ENCODE measurements around the gene TESK1.

TESK1 gene

GRCh38 chr9:35646153-35646532 lies 41.1 kb downstream of the TESK1 start:
- no peak for DNase-seq (ENCODE audit: low read depth in 1 of 2, low spot score in 1 of 2)

- DNase-seq (ENCODE audit: low read depth in 1 of 2, low spot score in 1 of 2): peak; percentile 84 to 88
Measured at GRCh38 chr9:35646533-35647265, 41.6 kb downstream of the TESK1 start.

GRCh38 chr9:35649431-35650340 lies 44.6 kb downstream of the TESK1 start:
- DNase-seq (ENCODE audit: low read depth in 1 of 2, low spot score in 1 of 2): peak in 1 of 2 donors; percentile 27

- no peak for DNase-seq (ENCODE audit: low read depth in 1 of 2, low spot score in 1 of 2)
Measured at GRCh38 chr9:35650341-35651158, 45.5 kb downstream of the TESK1 start, which contains the start of gene SIT1. SIT1 (minus strand) TSS chr9:35650931; CDS start chr9:35650853, 78 bp downstream.

GRCh38 chr9:35651956-35652828 lies 47.1 kb downstream of the TESK1 start:
- DNase-seq (ENCODE audit: low read depth in 1 of 2, low spot score in 1 of 2): no peak

GRCh38 chr9:35652829-35653209 lies 47.8 kb downstream of the TESK1 start:
- no peak for DNase-seq (ENCODE audit: low read depth in 1 of 2, low spot score in 1 of 2)

- DNase-seq (ENCODE audit: low read depth in 1 of 2, low spot score in 1 of 2): no peak
Measured at GRCh38 chr9:35653611-35654010, 48.5 kb downstream of the TESK1 start.

- DNase-seq (ENCODE audit: low read depth in 1 of 2, low spot score in 1 of 2): no peak
Measured at GRCh38 chr9:35656348-35656747, 51.3 kb downstream of the TESK1 start.

GRCh38 chr9:35656831-35657545 lies 51.9 kb downstream of the TESK1 start:
- no peak for DNase-seq (ENCODE audit: low read depth in 1 of 2, low spot score in 1 of 2)

- DNase-seq (ENCODE audit: low read depth in 1 of 2, low spot score in 1 of 2): peak; percentile 70 to 86
Measured at GRCh38 chr9:35657546-35658136, 52.6 kb downstream of the TESK1 start, which contains the start of gene RMRP. RMRP (minus strand) TSS chr9:35658019.

- DNase-seq (ENCODE audit: low read depth in 1 of 2, low spot score in 1 of 2): peak; percentile 74 to 75
Measured at GRCh38 chr9:35658137-35658967, 53.3 kb downstream of the TESK1 start, which contains the start of gene CCDC107. CCDC107 (plus strand) TSS chr9:35658292; CDS start chr9:35658380, 88 bp downstream.

GRCh38 chr9:35658968-35659220 lies 53.8 kb downstream of the TESK1 start:
- DNase-seq (ENCODE audit: low read depth in 1 of 2, low spot score in 1 of 2): no peak

GRCh38 chr9:35659340-35659739 lies 54.3 kb downstream of the TESK1 start:
- no peak for DNase-seq (ENCODE audit: low read depth in 1 of 2, low spot score in 1 of 2)
